PC-9 (cell line): ENCODE data around the gene CRYGS. TPM values are rescaled to one million over a fixed set of nuclear protein-coding genes. Genes with fewer than 3 reads are reported as not detected.

Source experiments
- Bru-seq: library from RNA; stranded (reverse); fragments of 400-500 nt; gene quantifications from one replicate; lab custom pipeline; 2021; lab: Mats Ljungman, UMichigan
- BruChase-seq, 2 experiments: library from RNA; stranded (reverse); fragments of 400-500 nt; gene quantifications; one replicate each; lab custom pipeline; 2021; lab: Mats Ljungman, UMichigan
- BruUV-seq: library from RNA; stranded (reverse); fragments of 400-500 nt; replicated peaks from 2 replicates; lab custom pipeline; 2021; lab: Mats Ljungman, UMichigan
- CTCF ChIA-PET: fragments of 300-600 bp; sonication (Branson Sonifier 250); formaldehyde crosslinking; loops from one replicate; lab custom pipeline; 2022; ENCODE audit warnings: antibody characterized with exemption; lab: Charles Lee
- POLR2A ChIA-PET: fragments of 300-600 bp; sonication (Branson Sonifier 250); formaldehyde crosslinking; loops from one replicate; lab custom pipeline; 2022; ENCODE audit warnings: antibody characterized with exemption; ENCODE audit not compliant: unreplicated experiment; lab: Charles Lee
- DNase-seq, 2 experiments: peaks; one replicate each; pipeline versions ENCODE4 v3.0.0 to v3.0.0-alpha.2; 2015 to 2022; ENCODE audit warnings: mixed read lengths in 1 of 2
- H2AFZ ChIP-seq: fragments of 200-600 bp; sonication (generic); 2 replicates; pipeline ENCODE4 v1.8.1; 2017; ENCODE audit warnings: antibody characterized with exemption
- H3F3A ChIP-seq: fragments of 200-600 bp; sonication (generic); 2 replicates; pipeline ENCODE4 v1.8.1; 2017; ENCODE audit warnings: antibody characterized with exemption, mild to moderate bottlenecking, low read depth; ENCODE audit not compliant: insufficient read depth
- H3K27ac ChIP-seq: fragments of 200-600 bp; sonication (generic); 2 replicates; pipeline ENCODE4 v1.6.1; 2016; ENCODE audit warnings: mixed run types
- H3K27me3 ChIP-seq: fragments of 200-600 bp; sonication (generic); 2 replicates; pipeline ENCODE4 v1.6.1; 2016; ENCODE audit warnings: low read depth, mixed run types; ENCODE audit not compliant: insufficient read depth
- H3K36me3 ChIP-seq: fragments of 200-600 bp; sonication (generic); 2 replicates; pipeline ENCODE4 v1.6.1; 2016; ENCODE audit warnings: low read depth, mixed run types
- H3K4me1 ChIP-seq: fragments of 200-600 bp; sonication (generic); replicated peaks from 2 replicates; pipeline ENCODE4 v1.6.1; 2016; ENCODE audit warnings: mixed run types; ENCODE audit not compliant: insufficient read depth
- H3K4me2 ChIP-seq: fragments of 200-600 bp; sonication (generic); 2 replicates; pipeline ENCODE4 v1.6.1; 2017; ENCODE audit warnings: mixed run types
- H3K4me3 ChIP-seq: fragments of 200-600 bp; sonication (generic); 2 replicates; pipeline ENCODE4 v1.6.1; 2016; ENCODE audit warnings: mixed run types
- H3K79me2 ChIP-seq: fragments of 200-600 bp; sonication (generic); 2 replicates; pipeline ENCODE4 v1.6.1; 2017; ENCODE audit warnings: low read depth, mixed run types
- H3K9me2 ChIP-seq: fragments of 200-600 bp; sonication (generic); 2 replicates; pipeline ENCODE4 v1.8.1; 2017; ENCODE audit warnings: mild to moderate bottlenecking; ENCODE audit not compliant: insufficient read depth
- H3K9me3 ChIP-seq: fragments of 200-600 bp; sonication (generic); 2 replicates; pipeline ENCODE4 v1.8.1; 2016; ENCODE audit warnings: low read depth; ENCODE audit not compliant: insufficient read depth
- H4K20me1 ChIP-seq: fragments of 200-600 bp; sonication (generic); 2 replicates; pipeline ENCODE4 v1.8.1; 2017; ENCODE audit not compliant: insufficient read depth
- EZH2 ChIP-seq: fragments of 200-600 bp; sonication (generic); IDR thresholded peaks from 2 replicates; pipeline ENCODE4 v1.8.0; 2017; ENCODE audit warnings: antibody characterized with exemption, low read depth
- intact Hi-C: fragments of 100-400 bp; cut with micrococcal nuclease; formaldehyde crosslinking; loops from one replicate; pipeline ENCODE4 v1.10.0; 2022; ENCODE audit not compliant: unreplicated experiment
- long read RNA-seq: library from polyadenylated mRNA; stranded (forward); transcript quantifications from one replicate; pipeline ENCODE4 v2.0.0, GENCODE V29; 2022
- total RNA-seq: library from RNA; stranded (reverse); gene quantifications from 2 replicates; pipeline ENCODE4 v1.2.3, GENCODE V29; 2021
- TF ChIP-seq, protein P1 (sequence below): fragments of 200-600 bp; sonication (generic); conservative IDR thresholded peaks from 2 replicates; pipeline ENCODE4 v1.6.1; 2017; ENCODE audit warnings: mixed run types, antibody characterized with exemption, mild to moderate bottlenecking, moderate library complexity

Gene CRYGS
- total RNA-seq (2.8 and 4.4 TPM in 2 replicates), Bru-seq, nascent RNA (percentile 74 among the genes with signal in this experiment), BruChase-seq, experiment 1, labeled RNA remaining after a 2-hour chase (percentile 78 among the genes with signal in this experiment), BruChase-seq, experiment 2, labeled RNA remaining after a 6-hour chase (percentile 66 among the genes with signal in this experiment)
- long read RNA-seq = 0 reads

DNA sequence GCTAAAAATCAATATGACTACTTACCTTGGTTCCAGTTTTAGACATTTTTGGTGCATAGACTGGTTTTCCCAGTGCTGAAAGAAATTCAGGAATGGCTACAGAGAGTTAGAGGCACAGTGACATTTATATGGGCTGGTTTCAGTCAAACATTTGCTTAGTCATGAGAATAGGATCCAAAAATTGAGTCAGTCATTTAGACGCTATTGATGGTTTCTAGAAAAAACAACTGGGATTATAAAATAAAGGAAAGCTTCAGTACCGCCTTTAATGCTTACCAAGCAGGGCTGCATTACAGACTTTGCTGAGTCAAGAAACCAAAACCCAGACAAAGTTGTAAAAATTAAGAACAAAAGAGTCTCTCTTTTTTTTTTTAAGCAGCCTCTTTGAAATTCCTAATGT lies at the start of gene CRYGS:
CRYGS (minus strand) TSS at position 100 of the 400 bp plus-strand sequence; CDS start at position 46, 54 bp downstream.
- no peaks in the 10 kb centered on the region for H3K9me3 ChIP-seq
- no peak within 1 kb of the TSS for H3K4me3 ChIP-seq
- CTCF ChIA-PET = interaction anchor here (0.7 kb wide), 1 partner anchor 122 kb away, joined by 3 read pairs; no protein-coding TSS in a partner anchor
- H3F3A ChIP-seq = no peaks in the 10 kb centered on the region
- no peak for TF ChIP-seq EZH2
- TF ChIP-seq, protein P1, sequence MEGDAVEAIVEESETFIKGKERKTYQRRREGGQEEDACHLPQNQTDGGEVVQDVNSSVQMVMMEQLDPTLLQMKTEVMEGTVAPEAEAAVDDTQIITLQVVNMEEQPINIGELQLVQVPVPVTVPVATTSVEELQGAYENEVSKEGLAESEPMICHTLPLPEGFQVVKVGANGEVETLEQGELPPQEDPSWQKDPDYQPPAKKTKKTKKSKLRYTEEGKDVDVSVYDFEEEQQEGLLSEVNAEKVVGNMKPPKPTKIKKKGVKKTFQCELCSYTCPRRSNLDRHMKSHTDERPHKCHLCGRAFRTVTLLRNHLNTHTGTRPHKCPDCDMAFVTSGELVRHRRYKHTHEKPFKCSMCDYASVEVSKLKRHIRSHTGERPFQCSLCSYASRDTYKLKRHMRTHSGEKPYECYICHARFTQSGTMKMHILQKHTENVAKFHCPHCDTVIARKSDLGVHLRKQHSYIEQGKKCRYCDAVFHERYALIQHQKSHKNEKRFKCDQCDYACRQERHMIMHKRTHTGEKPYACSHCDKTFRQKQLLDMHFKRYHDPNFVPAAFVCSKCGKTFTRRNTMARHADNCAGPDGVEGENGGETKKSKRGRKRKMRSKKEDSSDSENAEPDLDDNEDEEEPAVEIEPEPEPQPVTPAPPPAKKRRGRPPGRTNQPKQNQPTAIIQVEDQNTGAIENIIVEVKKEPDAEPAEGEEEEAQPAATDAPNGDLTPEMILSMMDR = no peak
- H3K4me2 ChIP-seq = no peak within 1 kb of the TSS
- no peaks in the 10 kb centered on the region for H3K79me2 ChIP-seq
- H3K27me3 ChIP-seq = no peaks in the 10 kb centered on the region
- H3K27ac ChIP-seq = no peak within 1 kb of the TSS
- H3K4me1 ChIP-seq = 0 out of 2 replicates have a peak, but pooled peaks cover 3% of the 10 kb centered on the region
- POLR2A ChIA-PET = no interaction called here
- no peaks in the 10 kb centered on the region for H4K20me1 ChIP-seq
- H3K36me3 ChIP-seq = 0 out of 2 replicates have a peak, but pooled peaks cover 9% of the 10 kb centered on the region
- BruUV-seq = no TSS peak
- intact Hi-C loops = loop anchor here (5.0 to 10.0 kb wide), 2 partner anchors 882 to 1171 kb away; no protein-coding TSS in a partner anchor
- no peak within 1 kb of the TSS for H2AFZ ChIP-seq
- no peak for DNase-seq
- no peaks in the 10 kb centered on the region for H3K9me2 ChIP-seq

DNA sequence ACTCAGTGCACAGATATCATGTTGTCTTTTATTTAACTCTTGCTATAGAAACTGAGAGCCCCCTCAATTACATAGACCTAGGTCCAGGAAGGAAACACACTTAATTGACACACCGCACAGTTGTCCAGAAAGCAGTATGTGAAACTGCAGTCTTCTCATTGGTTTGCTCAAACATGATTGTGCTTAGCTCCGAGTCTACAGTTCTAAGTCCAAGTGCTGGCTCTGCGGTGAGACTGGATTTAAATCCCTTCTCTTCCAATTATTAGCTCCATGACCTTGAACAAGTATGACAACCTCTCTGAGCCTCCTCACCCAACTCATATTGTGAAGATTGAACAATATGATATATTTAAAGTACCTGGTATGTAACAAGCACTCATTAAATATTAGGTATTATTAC lies 49.7 kb upstream of the CRYGS start:
- TF ChIP-seq, protein P1 = no peak
- no peak for TF ChIP-seq EZH2
- ChIA-PET POLR2A (no interaction called here), CTCF (interaction anchor here (0.6 kb wide), 1 partner anchor 20 kb away, joined by 3 read pairs; no protein-coding TSS in a partner anchor)
- no peak overlapping the region for H3K4me2 ChIP-seq
- H3K79me2 ChIP-seq = no peaks in the 10 kb centered on the region
- H3K27ac ChIP-seq = no peak overlapping the region
- H3K4me1 ChIP-seq = peaks cover 38% of the 10 kb centered on the region
- H3K36me3 ChIP-seq = no peaks in the 10 kb centered on the region
- intact Hi-C loops = no loop called here
- H4K20me1 ChIP-seq = no peaks in the 10 kb centered on the region
- DNase-seq = no peak
- BruUV-seq = no TSS peak
- no peak overlapping the region for H2AFZ ChIP-seq
- no peaks in the 10 kb centered on the region for H3K9me3 ChIP-seq
- H3K4me3 ChIP-seq = no peak overlapping the region
- H3K9me2 ChIP-seq = no peaks in the 10 kb centered on the region
- no peaks in the 10 kb centered on the region for H3K27me3 ChIP-seq
- H3F3A ChIP-seq = peaks cover 31% of the 10 kb centered on the region

- Histone ChIP-seq H3K79me2 (no peaks in the 10 kb centered on the region), H3K4me1 (peaks cover 43% of the 10 kb centered on the region), H3K4me2 (no peak overlapping the region), H3K9me2 (no peaks in the 10 kb centered on the region), H2AFZ (no peak overlapping the region), H3K27ac (no peak overlapping the region), H4K20me1 (no peaks in the 10 kb centered on the region), H3K27me3 (no peaks in the 10 kb centered on the region), H3K9me3 (no peaks in the 10 kb centered on the region), H3K4me3 (no peak overlapping the region), H3K36me3 (no peaks in the 10 kb centered on the region), H3F3A (peaks cover 35% of the 10 kb centered on the region)
- POLR2A ChIA-PET = no interaction called here
- intact Hi-C loops = no loop called here
- no peak for TF ChIP-seq EZH2
- TF ChIP-seq, protein P1 = no peak
- BruUV-seq = no TSS peak
- no peak for DNase-seq
- CTCF ChIA-PET = no interaction called here
Measured at GRCh38 chr3:186592682-186593081, 48.5 kb upstream of the CRYGS start.
